Measurements from ENCODE around the gene C6orf52. TPM values are rescaled to one million over a fixed set of nuclear protein-coding genes. Genes with fewer than 3 reads are reported as not detected.
A peak's percentile ranks its signal among the peaks of the same experiment; 100 is the strongest.
"Not testable (repeated sequence)": the region's sequence is repeated elsewhere in the genome, so short reads cannot be mapped to it uniquely, and the experiment has no call there.

Gene C6orf52
- total and polyA plus RNA-seq, 7 experiments from 2014 or later, result 1.1 to 1.9 (median 1.2) TPM; not detected in 3

DNA sequence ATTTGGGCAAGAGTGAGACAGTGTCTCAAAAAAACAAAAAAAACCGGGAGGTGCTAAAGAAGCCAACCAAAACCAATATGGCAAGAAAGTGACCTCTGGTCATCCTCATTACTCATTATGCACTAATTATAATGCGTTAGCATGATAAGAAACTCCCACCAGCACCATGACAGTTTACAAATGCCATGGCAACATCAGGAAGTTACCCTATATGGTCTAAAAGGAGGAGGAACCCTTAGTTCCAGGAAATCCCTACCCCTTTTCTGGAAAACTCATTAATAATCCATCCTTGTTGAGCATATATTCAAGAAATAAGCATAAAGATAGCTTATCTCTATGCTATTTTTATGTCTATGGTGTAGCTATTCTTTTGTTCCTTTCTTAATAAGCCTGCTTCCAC is 31.7 kb downstream of the C6orf52 start:
- peaks cover 0 to 6% (median 4%) of the 10 kb centered on the region in 5 donors for H3K36me3 Mint-ChIP-seq
- intact Hi-C loops (cut with micrococcal nuclease), result no loop called here
- H3K27me3 Mint-ChIP-seq, result peaks cover 6 to 28% (median 8%) of the 10 kb centered on the region in 5 donors
- Histone ChIP-seq H3K27ac (ENCODE audit: low read depth, low read length) (no peak overlapping the region), H3K4me1 (ENCODE audit: control insufficient read depth in 2 of 2, insufficient read depth in 2 of 2, low read length in 2 of 2) (no peaks in the 10 kb centered on the region), H3K27me3 (ENCODE audit: control insufficient read depth in 2 of 2, insufficient read depth in 2 of 2, low read length in 2 of 2) (peaks cover 0 to 3% of the 10 kb centered on the region in 2 donors), H3K4me3 (ENCODE audit: low read length) (no peak overlapping the region), H3K9me3 (ENCODE audit: control insufficient read depth in 2 of 3, low read length in 3 of 3) (no peaks in the 10 kb centered on the region), H3K36me3 (ENCODE audit: control insufficient read depth in 2 of 3, insufficient read depth in 3 of 3, low read length in 3 of 3) (no peaks in the 10 kb centered on the region)
- DNase-seq (no peak), ATAC-seq (no peak)
- ChIA-PET CTCF (no interaction called here), POLR2A (no interaction called here)
- peaks cover 1 to 18% (median 8%) of the 10 kb centered on the region in 11 donors for H3K9me3 Mint-ChIP-seq
- no peak overlapping the region for H3K27ac Mint-ChIP-seq
- H3K4me1 Mint-ChIP-seq, result peaks cover 0 to 2% (median 0%) of the 10 kb centered on the region in 7 donors
- no peak overlapping the region for H3K4me3 Mint-ChIP-seq

DNA sequence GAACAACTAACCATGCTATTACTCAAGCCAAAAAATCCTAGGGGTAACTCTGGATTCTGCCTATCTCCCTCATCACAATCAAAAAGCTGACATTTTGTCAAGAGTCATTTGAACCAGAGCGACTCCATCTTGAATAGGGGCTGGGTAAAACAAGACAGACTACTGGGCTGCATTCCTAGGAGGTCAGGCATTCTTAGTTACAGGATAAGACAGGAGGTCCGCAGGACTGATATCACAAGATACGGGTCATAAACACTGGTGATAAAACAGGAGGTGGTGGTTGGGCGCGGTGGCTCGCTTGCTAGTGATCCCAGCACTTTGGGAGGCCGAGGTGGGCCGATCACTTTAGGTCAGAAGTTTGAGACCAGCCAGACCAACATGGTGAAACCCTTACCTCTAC is 32.2 kb downstream of the C6orf52 start:
- H3K36me3 ChIP-seq (ENCODE audit: control insufficient read depth in 2 of 3, insufficient read depth in 3 of 3, low read length in 3 of 3), result no peaks in the 10 kb centered on the region
- no peak overlapping the region for H3K4me3 Mint-ChIP-seq
- intact Hi-C loops (cut with micrococcal nuclease), result no loop called here
- H3K27ac Mint-ChIP-seq, result no peak overlapping the region
- H3K4me1 Mint-ChIP-seq, result peaks cover 0 to 2% (median 0%) of the 10 kb centered on the region in 7 donors
- H3K9me3 ChIP-seq (ENCODE audit: control insufficient read depth in 2 of 3, low read length in 3 of 3), result no peaks in the 10 kb centered on the region
- CTCF ChIA-PET, result no interaction called here
- peaks cover 1 to 18% (median 8%) of the 10 kb centered on the region in 11 donors for H3K9me3 Mint-ChIP-seq
- peaks cover 5 to 23% (median 7%) of the 10 kb centered on the region in 5 donors for H3K27me3 Mint-ChIP-seq
- H3K27ac ChIP-seq (ENCODE audit: low read depth, low read length), result no peak overlapping the region
- no peak overlapping the region for H3K4me3 ChIP-seq (ENCODE audit: low read length)
- no peaks in the 10 kb centered on the region for H3K27me3 ChIP-seq (ENCODE audit: control insufficient read depth in 2 of 2, insufficient read depth in 2 of 2, low read length in 2 of 2)
- POLR2A ChIA-PET, result no interaction called here
- ATAC-seq (no peak), DNase-seq (no peak)
- H3K36me3 Mint-ChIP-seq, result peaks cover 0 to 6% (median 4%) of the 10 kb centered on the region in 5 donors
- no peaks in the 10 kb centered on the region for H3K4me1 ChIP-seq (ENCODE audit: control insufficient read depth in 2 of 2, insufficient read depth in 2 of 2, low read length in 2 of 2)

DNA sequence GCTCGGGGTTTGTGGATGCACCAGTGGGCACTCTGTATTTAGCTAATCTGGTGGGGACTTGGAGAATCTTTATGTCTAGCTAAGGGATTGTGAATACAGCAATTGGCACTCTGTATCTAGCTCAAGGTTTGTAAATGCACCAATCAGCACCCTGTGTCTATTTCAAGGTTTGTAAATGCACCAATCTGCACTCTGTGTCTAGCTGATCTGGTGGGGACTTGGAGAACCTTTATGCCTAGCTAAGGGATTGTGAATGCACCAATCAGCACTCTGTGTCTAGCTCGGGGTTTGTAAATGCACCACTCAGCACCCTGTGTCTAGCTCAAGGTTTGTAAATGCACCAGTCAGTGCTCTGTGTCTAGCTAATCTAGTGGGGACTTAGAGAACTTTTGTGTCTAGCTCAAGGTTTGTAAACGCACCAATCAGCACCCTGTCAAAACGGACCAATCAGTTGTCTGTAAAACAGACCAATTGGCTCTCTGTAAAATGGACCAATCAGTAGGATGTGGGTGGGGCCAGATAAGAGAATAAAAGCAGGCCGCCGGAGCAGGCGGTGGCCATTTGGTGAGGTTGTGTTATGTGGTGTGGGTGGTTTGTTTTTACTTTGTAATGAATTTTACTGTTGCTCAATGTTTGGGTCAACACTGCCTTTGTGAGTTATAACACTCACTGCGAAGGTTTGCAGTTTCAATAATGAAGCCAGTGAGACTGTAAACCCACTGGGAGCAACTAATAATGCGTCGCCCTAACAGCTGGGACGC is 33.8 kb downstream of the C6orf52 start:
- ATAC-seq; H3K4me1 ChIP-seq (ENCODE audit: control insufficient read depth in 2 of 2, insufficient read depth in 2 of 2, low read length in 2 of 2); H3K4me3 ChIP-seq (ENCODE audit: low read length); H3K9me3 Mint-ChIP-seq; H3K27ac ChIP-seq (ENCODE audit: low read depth, low read length); CTCF ChIA-PET; H3K9me3 ChIP-seq (ENCODE audit: control insufficient read depth in 2 of 3, low read length in 3 of 3); POLR2A ChIA-PET; H3K27me3 ChIP-seq (ENCODE audit: control insufficient read depth in 2 of 2, insufficient read depth in 2 of 2, low read length in 2 of 2); DNase-seq; H3K27ac Mint-ChIP-seq; H3K36me3 ChIP-seq (ENCODE audit: control insufficient read depth in 2 of 3, insufficient read depth in 3 of 3, low read length in 3 of 3); intact Hi-C loops (cut with micrococcal nuclease); H3K36me3 Mint-ChIP-seq: not testable (repeated sequence)
- H3K4me1 Mint-ChIP-seq, result peaks cover 0 to 13% (median 4%) of the 10 kb centered on the region in 7 donors
- peaks cover 0 to 20% (median 7%) of the 10 kb centered on the region in 5 donors for H3K27me3 Mint-ChIP-seq
- peak overlapping the region in 7 of 10 donors; percentile 6 to 72 (median 60) for H3K4me3 Mint-ChIP-seq

DNA sequence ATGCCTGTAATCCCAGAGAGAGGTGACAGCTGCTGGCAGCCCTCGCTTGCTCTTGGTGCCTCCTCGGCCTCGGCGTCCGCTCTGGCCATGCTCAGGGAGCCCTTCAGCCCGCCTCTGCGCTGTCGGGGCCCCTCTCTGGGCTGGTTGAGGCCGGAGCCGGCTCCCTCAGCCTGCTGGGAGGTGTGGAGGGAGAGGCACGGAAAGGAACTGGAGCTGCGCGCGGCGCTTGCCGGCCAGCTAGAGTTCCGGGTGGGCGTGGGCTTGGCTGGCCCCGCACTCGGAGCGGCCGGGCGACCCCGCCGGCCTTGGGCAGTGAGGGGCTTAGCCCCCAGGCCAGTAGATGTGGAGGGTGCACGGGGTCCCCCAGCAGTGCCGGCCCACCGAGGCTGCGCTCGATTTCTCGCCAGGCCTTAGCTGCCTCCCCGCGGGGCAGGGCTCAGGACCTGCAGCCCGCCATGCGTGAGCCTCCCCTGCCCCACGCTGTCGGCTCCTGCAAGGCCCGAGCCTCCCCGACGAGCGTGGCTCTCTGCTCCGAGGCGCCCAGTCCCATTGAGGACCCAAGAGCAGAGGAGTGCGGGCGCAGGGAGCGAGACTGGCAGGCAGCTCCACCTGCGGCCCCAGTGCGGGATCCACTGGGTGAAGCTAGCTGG is 34.6 kb downstream of the C6orf52 start:
- H3K36me3 Mint-ChIP-seq, result peaks cover 0 to 6% (median 0%) of the 10 kb centered on the region in 5 donors
- ATAC-seq (peak; percentile 34), DNase-seq (peak in 1 of 9 donors; percentile 6)
- no peaks in the 10 kb centered on the region for H3K36me3 ChIP-seq (ENCODE audit: control insufficient read depth in 2 of 3, insufficient read depth in 3 of 3, low read length in 3 of 3)
- H3K27ac ChIP-seq (ENCODE audit: low read depth, low read length), result no peak overlapping the region
- intact Hi-C loops (cut with micrococcal nuclease), result no loop called here
- peaks cover 5 to 24% (median 14%) of the 10 kb centered on the region in 5 donors for H3K27me3 Mint-ChIP-seq
- H3K9me3 ChIP-seq (ENCODE audit: control insufficient read depth in 2 of 3, low read length in 3 of 3), result no peaks in the 10 kb centered on the region
- peaks cover 5 to 8% of the 10 kb centered on the region in 2 donors for H3K4me1 ChIP-seq (ENCODE audit: control insufficient read depth in 2 of 2, insufficient read depth in 2 of 2, low read length in 2 of 2)
- H3K27me3 ChIP-seq (ENCODE audit: control insufficient read depth in 2 of 2, insufficient read depth in 2 of 2, low read length in 2 of 2), result no peaks in the 10 kb centered on the region
- peaks cover 0 to 7% (median 4%) of the 10 kb centered on the region in 11 donors for H3K9me3 Mint-ChIP-seq
- H3K4me3 ChIP-seq (ENCODE audit: low read length), result no peak overlapping the region
- CTCF ChIA-PET, result no interaction called here
- peak overlapping the region in 6 of 10 donors; percentile 22 to 72 (median 62) for H3K4me3 Mint-ChIP-seq
- peaks cover 0 to 20% (median 11%) of the 10 kb centered on the region in 7 donors for H3K4me1 Mint-ChIP-seq
- H3K27ac Mint-ChIP-seq, result no peak overlapping the region
- POLR2A ChIA-PET, result no interaction called here

DNA sequence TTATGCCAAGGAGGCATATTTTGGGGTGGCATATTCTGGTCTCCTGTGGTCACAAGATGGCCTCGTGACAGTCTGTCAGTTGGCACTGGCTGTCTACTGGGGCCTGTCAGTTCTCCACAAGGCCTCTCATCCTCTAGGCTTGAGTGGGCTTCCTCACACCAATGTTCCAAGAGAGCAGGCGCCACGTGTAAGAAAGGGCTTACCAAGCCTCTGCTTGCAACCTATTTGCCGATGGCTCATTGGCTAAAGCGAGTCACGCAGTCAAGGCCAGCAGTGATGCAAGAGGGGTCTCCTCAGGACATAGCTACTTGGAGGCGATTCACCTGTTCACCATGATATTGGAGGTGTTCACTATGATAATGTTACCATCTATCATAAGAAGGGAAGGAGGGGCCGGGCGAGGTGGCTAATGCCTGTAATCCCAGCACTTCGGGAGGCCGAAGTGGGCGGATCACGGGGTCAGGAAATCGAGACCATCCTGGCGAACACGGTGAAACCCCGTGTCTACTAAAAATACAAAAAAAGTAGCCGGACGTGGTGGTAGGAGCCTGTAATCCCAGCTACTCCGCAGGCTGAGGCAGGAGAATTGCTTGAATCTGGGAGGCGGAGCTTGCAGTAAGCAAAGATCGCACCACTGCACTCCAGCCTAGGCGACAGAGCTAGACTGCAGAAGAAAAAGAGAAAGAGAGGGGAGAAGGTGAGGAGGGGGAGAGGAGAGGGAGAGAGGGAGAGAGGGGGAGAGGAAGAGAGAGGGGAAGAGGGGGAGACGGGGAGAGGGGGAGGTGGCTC is 35.3 kb downstream of the C6orf52 start:
- H3K4me3 Mint-ChIP-seq, result peak overlapping the region in 9 of 10 donors; percentile 6 to 71 (median 54)
- Histone ChIP-seq H3K4me1 (ENCODE audit: control insufficient read depth in 2 of 2, insufficient read depth in 2 of 2, low read length in 2 of 2) (peaks cover 5 to 8% of the 10 kb centered on the region in 2 donors), H3K9me3 (ENCODE audit: control insufficient read depth in 2 of 3, low read length in 3 of 3) (no peaks in the 10 kb centered on the region), H3K36me3 (ENCODE audit: control insufficient read depth in 2 of 3, insufficient read depth in 3 of 3, low read length in 3 of 3) (no peaks in the 10 kb centered on the region), H3K4me3 (ENCODE audit: low read length) (no peak overlapping the region), H3K27me3 (ENCODE audit: control insufficient read depth in 2 of 2, insufficient read depth in 2 of 2, low read length in 2 of 2) (no peaks in the 10 kb centered on the region), H3K27ac (ENCODE audit: low read depth, low read length) (no peak overlapping the region)
- ChIA-PET POLR2A (no interaction called here), CTCF (no interaction called here)
- intact Hi-C loops (cut with micrococcal nuclease), result no loop called here
- peaks cover 5 to 25% (median 14%) of the 10 kb centered on the region in 5 donors for H3K27me3 Mint-ChIP-seq
- no peak for DNase-seq
- H3K4me1 Mint-ChIP-seq, result peaks cover 0 to 21% (median 11%) of the 10 kb centered on the region in 7 donors
- no peak for ATAC-seq
- H3K9me3 Mint-ChIP-seq, result peaks cover 0 to 6% (median 0%) of the 10 kb centered on the region in 11 donors
- H3K27ac Mint-ChIP-seq, result no peak overlapping the region
- H3K36me3 Mint-ChIP-seq, result peaks cover 0 to under 1% (median 0%) of the 10 kb centered on the region in 5 donors

DNA sequence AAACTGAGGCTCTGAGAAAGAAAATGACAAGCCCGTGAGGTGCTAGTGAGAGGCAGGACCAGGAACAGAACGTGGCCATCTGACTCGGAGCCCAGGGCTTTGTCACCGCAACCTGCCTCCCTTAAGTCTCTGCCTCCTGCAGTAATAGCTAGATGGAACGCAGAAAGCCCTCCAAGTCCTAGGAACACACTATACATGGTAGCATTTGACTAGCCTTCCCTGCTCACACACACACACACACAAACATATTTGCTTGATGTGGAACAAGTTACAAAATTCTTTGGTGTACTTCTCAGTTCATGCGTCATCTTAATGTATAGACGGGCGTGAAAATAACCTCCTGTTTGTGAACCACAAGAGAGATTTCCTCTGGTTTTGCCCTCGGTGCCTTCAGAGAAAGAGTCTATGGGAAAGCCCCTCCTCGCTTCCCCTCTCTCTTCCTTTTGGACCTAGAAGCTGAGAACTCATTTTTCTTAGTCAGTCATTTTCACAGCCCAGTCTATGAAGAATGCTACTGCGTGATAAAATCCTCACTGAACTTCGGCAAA is 38.8 kb downstream of the C6orf52 start:
- Histone ChIP-seq H3K4me3 (ENCODE audit: low read length) (no peak overlapping the region), H3K9me3 (ENCODE audit: control insufficient read depth in 2 of 3, low read length in 3 of 3) (no peaks in the 10 kb centered on the region), H3K36me3 (ENCODE audit: control insufficient read depth in 2 of 3, insufficient read depth in 3 of 3, low read length in 3 of 3) (no peaks in the 10 kb centered on the region), H3K27me3 (ENCODE audit: control insufficient read depth in 2 of 2, insufficient read depth in 2 of 2, low read length in 2 of 2) (no peaks in the 10 kb centered on the region), H3K4me1 (ENCODE audit: control insufficient read depth in 2 of 2, insufficient read depth in 2 of 2, low read length in 2 of 2) (peaks cover 5 to 8% of the 10 kb centered on the region in 2 donors), H3K27ac (ENCODE audit: low read depth, low read length) (no peak overlapping the region)
- Mint-ChIP-seq H3K36me3 (no peaks in the 10 kb centered on the region), H3K4me1 (peaks cover 0 to 21% (median 11%) of the 10 kb centered on the region in 7 donors), H3K27me3 (peaks cover 9 to 50% (median 32%) of the 10 kb centered on the region in 5 donors), H3K27ac (peak overlapping the region in 1 of 9 donors; percentile 20), H3K9me3 (peaks cover 0 to 8% (median 0%) of the 10 kb centered on the region in 11 donors), H3K4me3 (peak overlapping the region in 4 of 10 donors; percentile 4 to 71 (median 38))
- DNase-seq (peak in 6 of 9 donors; percentile 3 to 32 (median 20)), ATAC-seq (peak; percentile 63)
- CTCF ChIA-PET, result no interaction called here
- intact Hi-C loops (cut with micrococcal nuclease), result loop anchor here in 1 of 2 donors (1.0 to 2.0 kb wide), 2 partner anchors 39 to 67 kb away; partner anchors contain the start of genes C6orf52, PAK1IP1 and TMEM14C
- POLR2A ChIA-PET, result no interaction called here

Measured in naive thymus-derived CD4-positive, alpha-beta T cell (primary cell).